Ovary (tissue), 3 donors: ENCODE measurements around the gene CNNM4.

Source experiments
- POLR2A ChIP-seq: fragments of 450-650 bp; IDR thresholded peaks from one replicate; pipeline ENCODE4 v1.6.1; 2017; ENCODE audit warnings: antibody characterized with exemption, mild to moderate bottlenecking, moderate library complexity
- TF ChIP-seq, protein P1 (sequence below), 3 donors: fragments of 450-650 bp in 2 of 3; fragments of 200-600 bp in 1 of 3; IDR thresholded peaks; one replicate each; pipeline versions ENCODE4 v1.5.1 to v1.8.0; 2016 to 2022; ENCODE audit warnings: antibody characterized with exemption in 3 of 3, mild to moderate bottlenecking in 1 of 3
- donor health status: DM: no; HTN: no; CAD: no.

DNA sequence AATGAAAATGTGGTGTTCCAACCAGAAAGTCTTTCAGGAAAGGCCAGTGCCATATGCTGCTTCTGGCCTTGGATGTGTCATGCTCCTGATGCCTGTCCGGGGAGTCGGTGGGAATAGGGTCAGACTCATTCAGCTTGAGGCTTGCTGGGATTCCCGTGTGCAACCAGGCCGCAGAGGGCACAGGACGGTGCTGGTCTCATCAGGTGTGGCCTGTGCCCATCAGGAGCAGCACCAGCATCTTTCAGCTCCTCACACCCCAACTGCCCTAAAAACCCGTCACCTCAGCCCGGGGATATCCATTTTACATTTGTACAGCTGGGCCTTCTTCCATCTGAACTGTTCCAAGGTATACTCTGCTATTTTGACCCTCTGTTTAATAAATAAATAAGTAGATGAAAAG lies 42.0 kb downstream of the CNNM4 start:
- TF ChIP-seq, protein P1, sequence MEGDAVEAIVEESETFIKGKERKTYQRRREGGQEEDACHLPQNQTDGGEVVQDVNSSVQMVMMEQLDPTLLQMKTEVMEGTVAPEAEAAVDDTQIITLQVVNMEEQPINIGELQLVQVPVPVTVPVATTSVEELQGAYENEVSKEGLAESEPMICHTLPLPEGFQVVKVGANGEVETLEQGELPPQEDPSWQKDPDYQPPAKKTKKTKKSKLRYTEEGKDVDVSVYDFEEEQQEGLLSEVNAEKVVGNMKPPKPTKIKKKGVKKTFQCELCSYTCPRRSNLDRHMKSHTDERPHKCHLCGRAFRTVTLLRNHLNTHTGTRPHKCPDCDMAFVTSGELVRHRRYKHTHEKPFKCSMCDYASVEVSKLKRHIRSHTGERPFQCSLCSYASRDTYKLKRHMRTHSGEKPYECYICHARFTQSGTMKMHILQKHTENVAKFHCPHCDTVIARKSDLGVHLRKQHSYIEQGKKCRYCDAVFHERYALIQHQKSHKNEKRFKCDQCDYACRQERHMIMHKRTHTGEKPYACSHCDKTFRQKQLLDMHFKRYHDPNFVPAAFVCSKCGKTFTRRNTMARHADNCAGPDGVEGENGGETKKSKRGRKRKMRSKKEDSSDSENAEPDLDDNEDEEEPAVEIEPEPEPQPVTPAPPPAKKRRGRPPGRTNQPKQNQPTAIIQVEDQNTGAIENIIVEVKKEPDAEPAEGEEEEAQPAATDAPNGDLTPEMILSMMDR (IDR thresholded peaks at IDR 0.05) = no peak
- no peak for TF ChIP-seq POLR2A
